K562 (cell line): ENCODE measurements around the gene TMPRSS9.

Source experiments
- EZH2 ChIP-seq: IDR thresholded peaks from 2 replicates; pipeline ENCODE4 v1.6.1; 2012; ENCODE audit warnings: low read depth, mild to moderate bottlenecking, inconsistent platforms, low read length, borderline replicate concordance
- SRSF9 ChIP-seq: fragments of 200-400 bp; formaldehyde crosslinking; IDR thresholded peaks from 2 replicates; pipeline ENCODE4 v1.6.1; 2017; ENCODE audit warnings: low read depth, low read length, borderline replicate concordance
- TF ChIP-seq, protein P1 (sequence below), 3 experiments: IDR thresholded peaks in 2 of 3; conservative IDR thresholded peaks in 1 of 3; 2 replicates each; pipeline ENCODE4 v1.5.1; 2011 to 2012; ENCODE audit warnings: low read length in 3 of 3, mild to moderate bottlenecking in 3 of 3, control low read depth in 2 of 3, improper control_type of control experiment in 1 of 3, inconsistent platforms in 1 of 3, low read depth in 1 of 3, mixed read lengths in 1 of 3, moderate library complexity in 1 of 3; ENCODE audit not compliant: insufficient read depth in 2 of 3

GRCh38 chr19:2441096-2441752 lies 81.2 kb downstream of the TMPRSS9 start:
- TF ChIP-seq SRSF9 = no peak
- TF ChIP-seq EZH2 = no peak
- TF ChIP-seq, protein P1, sequence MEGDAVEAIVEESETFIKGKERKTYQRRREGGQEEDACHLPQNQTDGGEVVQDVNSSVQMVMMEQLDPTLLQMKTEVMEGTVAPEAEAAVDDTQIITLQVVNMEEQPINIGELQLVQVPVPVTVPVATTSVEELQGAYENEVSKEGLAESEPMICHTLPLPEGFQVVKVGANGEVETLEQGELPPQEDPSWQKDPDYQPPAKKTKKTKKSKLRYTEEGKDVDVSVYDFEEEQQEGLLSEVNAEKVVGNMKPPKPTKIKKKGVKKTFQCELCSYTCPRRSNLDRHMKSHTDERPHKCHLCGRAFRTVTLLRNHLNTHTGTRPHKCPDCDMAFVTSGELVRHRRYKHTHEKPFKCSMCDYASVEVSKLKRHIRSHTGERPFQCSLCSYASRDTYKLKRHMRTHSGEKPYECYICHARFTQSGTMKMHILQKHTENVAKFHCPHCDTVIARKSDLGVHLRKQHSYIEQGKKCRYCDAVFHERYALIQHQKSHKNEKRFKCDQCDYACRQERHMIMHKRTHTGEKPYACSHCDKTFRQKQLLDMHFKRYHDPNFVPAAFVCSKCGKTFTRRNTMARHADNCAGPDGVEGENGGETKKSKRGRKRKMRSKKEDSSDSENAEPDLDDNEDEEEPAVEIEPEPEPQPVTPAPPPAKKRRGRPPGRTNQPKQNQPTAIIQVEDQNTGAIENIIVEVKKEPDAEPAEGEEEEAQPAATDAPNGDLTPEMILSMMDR (IDR thresholded peaks at IDR 0.05 in 2 of 3, conservative IDR thresholded peaks at IDR 0.05 in 1 of 3; ENCODE audit: insufficient read depth in 2 of 3, low read depth in 1 of 3, low read length in 3 of 3) = no peak
